Breast epithelium (tissue), 3 donors: ENCODE data around the gene CALU.

Experiments used
- POLR2AphosphoS5 ChIP-seq, 3 donors: sonication (generic); formaldehyde crosslinking; IDR thresholded peaks; one replicate each; pipeline ENCODE4 v1.6.1; 2017; ENCODE audit warnings: antibody characterized with exemption in 3 of 3
- TF ChIP-seq, protein P1 (sequence below), 3 donors: fragments of 450-650 bp; IDR thresholded peaks; one replicate each; pipeline ENCODE4 v1.5.1; 2016 to 2017; ENCODE audit warnings: antibody characterized with exemption in 3 of 3, mild to moderate bottlenecking in 3 of 3, moderate library complexity in 3 of 3

DNA sequence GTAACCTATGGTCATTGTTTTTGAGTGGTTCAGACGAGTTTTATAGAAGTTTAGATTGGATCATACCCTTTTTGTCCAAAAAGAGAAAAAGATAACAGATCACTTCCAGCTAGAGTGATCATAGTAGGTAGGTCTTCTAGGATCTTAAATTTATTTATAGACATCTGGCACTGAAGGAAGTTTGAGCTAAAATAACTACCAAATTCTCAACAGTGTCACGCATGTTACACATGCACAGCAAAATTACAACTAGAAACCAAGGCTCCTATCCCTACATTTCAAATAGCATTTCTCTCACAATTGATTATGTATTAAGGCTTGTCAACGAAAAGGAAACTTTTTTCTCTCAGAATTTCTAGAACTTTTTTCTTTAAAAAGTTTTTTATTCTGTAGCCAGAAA, 2.3 kb downstream of the CALU start:
- TF ChIP-seq, protein P1, sequence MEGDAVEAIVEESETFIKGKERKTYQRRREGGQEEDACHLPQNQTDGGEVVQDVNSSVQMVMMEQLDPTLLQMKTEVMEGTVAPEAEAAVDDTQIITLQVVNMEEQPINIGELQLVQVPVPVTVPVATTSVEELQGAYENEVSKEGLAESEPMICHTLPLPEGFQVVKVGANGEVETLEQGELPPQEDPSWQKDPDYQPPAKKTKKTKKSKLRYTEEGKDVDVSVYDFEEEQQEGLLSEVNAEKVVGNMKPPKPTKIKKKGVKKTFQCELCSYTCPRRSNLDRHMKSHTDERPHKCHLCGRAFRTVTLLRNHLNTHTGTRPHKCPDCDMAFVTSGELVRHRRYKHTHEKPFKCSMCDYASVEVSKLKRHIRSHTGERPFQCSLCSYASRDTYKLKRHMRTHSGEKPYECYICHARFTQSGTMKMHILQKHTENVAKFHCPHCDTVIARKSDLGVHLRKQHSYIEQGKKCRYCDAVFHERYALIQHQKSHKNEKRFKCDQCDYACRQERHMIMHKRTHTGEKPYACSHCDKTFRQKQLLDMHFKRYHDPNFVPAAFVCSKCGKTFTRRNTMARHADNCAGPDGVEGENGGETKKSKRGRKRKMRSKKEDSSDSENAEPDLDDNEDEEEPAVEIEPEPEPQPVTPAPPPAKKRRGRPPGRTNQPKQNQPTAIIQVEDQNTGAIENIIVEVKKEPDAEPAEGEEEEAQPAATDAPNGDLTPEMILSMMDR (IDR thresholded peaks at IDR 0.05), result no peak
- no peak for TF ChIP-seq POLR2AphosphoS5 (IDR thresholded peaks at IDR 0.05)
